ENCODE results near the gene EGR2.
"Not testable (repeated sequence)": the region's sequence is repeated elsewhere in the genome, so short reads cannot be mapped to it uniquely, and the experiment has no call there.

Gene EGR2

DNA sequence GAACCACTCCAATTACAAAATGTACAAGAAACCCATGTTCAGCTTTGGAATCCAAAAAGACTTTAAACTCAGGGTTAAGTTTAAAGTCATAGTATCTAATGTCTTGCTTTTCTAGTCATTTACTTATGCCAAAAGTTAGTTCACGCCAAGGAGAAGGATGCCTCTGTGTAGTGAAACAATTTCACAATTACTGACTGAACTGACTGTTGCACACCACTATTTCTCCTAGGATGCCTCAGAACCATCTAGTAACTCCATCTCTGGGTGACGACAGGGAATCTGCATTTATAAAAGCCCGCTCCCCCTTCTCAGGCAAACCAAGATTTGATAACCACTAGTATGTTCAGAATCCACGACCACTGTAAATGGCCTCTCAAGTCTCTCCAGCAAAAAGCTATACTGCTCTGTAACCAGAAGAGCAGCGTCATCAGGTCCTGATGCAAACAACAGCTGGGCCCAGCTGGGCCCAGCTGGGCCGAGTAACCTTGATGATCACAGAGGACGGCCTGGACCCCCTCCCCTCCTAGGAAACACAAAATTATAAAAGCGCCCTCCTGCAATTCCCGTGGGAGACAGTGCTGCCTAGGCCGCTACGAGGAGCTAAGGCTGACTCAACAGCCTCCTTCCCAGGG, 12.3 kb downstream of the EGR2 start:
- no peak for DNase-seq (ENCODE audit: low read depth in 1 of 2, low spot score in 1 of 2)
- in situ Hi-C loops (cut with HindIII; ENCODE audit: low pct_unique_long_range_greater_than_20kb, low sequenced_read_pairs): no loop called here

DNA sequence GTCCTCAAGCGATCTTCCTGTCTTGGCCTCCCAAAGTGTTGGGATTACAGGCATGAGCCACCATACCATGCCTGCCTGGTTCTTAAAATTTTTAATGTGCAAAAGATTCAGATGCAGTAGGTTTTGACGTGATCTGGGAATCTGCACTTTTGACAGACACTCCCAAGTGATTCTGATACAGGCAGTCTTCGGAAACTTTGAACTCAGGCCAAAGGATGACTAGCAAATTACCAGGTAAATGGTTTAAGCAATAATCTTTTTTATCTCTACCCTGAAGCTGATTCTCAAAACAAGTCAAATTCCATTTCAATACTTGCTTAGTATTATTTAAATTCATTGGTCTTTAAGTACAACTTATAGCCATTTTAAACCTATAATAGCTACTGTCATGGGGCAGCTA, 14.3 kb downstream of the EGR2 start:
- no peak for TF ChIP-seq JUND (IDR thresholded peaks at IDR 0.05; ENCODE audit: low read depth)
- no peak for DNase-seq (ENCODE audit: low read depth in 1 of 2, low spot score in 1 of 2)
- in situ Hi-C loops (cut with HindIII; ENCODE audit: low pct_unique_long_range_greater_than_20kb, low sequenced_read_pairs): no loop called here

More for the DNA sequence above, 12.3 kb downstream of the EGR2 start:
- TF ChIP-seq JUND (IDR thresholded peaks at IDR 0.05; ENCODE audit: low read depth): no peak

DNA sequence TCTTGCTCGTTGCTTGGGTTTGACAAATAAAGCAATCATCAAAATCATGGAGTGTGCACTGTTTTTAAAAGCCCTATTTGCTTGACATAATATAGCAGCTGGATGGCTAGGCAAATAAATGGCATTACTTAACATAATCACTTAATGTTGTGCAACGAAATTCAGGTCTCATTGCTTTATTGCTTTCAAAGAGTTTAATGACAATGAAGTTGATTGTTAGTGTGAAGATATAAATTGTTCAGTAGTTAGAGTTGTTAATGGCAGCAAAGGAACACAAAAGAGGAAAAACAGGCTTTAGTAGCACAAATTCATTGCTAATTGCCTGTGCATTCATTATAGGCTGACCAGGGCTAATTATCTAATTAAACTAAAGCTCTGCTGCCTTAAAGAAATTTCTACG, 19.3 kb downstream of the EGR2 start:
- in situ Hi-C loops (cut with HindIII; ENCODE audit: low pct_unique_long_range_greater_than_20kb, low sequenced_read_pairs): no loop called here
- DNase-seq (ENCODE audit: low read depth in 1 of 2, low spot score in 1 of 2): no peak

GRCh38 chr10:62795762-62796161, 20.4 kb downstream of the EGR2 start:
- TF ChIP-seq JUND (IDR thresholded peaks at IDR 0.05; ENCODE audit: low read depth): no peak
- DNase-seq (ENCODE audit: low read depth in 1 of 2, low spot score in 1 of 2): no peak
- in situ Hi-C loops (cut with HindIII; ENCODE audit: low pct_unique_long_range_greater_than_20kb, low sequenced_read_pairs): no loop called here

More for the DNA sequence above, 19.3 kb downstream of the EGR2 start:
- no peak for TF ChIP-seq JUND (IDR thresholded peaks at IDR 0.05; ENCODE audit: low read depth)

GRCh38 chr10:62795100-62795499, 21.1 kb downstream of the EGR2 start:
- in situ Hi-C loops (cut with HindIII; ENCODE audit: low pct_unique_long_range_greater_than_20kb, low sequenced_read_pairs): no loop called here
- TF ChIP-seq JUND (IDR thresholded peaks at IDR 0.05; ENCODE audit: low read depth): no peak
- DNase-seq (ENCODE audit: low read depth in 1 of 2, low spot score in 1 of 2): no peak

DNA sequence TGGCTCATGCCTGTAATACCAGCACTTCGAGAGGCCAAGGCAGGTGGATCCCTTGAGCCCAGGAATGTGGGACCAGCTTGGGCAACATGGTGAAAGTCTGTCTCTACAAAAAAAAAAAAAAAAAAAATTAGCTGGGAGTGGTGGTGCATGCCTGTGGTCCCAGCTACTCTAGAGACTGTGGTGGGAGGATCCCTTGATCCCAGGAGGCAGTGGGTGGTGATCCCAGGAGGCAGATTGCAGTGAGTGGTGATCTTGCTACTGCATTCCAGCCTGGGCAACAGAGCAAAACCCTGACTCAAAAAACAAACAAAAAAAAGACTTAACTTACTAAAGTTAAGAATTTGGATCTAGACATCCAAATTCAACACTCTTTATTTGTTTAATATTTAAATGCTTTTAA, 21.9 kb downstream of the EGR2 start:
- DNase-seq (ENCODE audit: low read depth in 1 of 2, low spot score in 1 of 2): no peak
- TF ChIP-seq JUND (IDR thresholded peaks at IDR 0.05; ENCODE audit: low read depth): no peak
- in situ Hi-C loops (cut with HindIII; ENCODE audit: low pct_unique_long_range_greater_than_20kb, low sequenced_read_pairs): no loop called here

DNA sequence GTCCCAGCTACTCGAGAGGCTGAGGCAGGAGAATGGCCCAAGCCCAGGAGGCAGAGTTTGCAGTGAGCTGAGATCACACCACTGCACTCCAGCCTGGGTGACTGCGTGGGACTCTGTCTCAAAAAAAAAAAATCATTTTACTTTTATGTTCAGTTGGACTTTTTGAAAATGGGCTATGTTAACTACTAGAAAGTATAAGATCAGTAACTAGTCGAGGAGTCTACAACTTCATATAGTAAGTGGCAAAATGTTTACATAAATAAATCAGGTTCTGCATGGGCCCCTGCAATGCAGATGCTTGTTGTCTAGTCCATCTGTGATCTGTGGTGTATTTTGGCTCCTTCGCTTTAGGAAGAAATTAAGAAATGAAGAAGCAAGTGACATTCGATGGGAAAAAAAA, 23.9 kb downstream of the EGR2 start:
- in situ Hi-C loops (cut with HindIII; ENCODE audit: low pct_unique_long_range_greater_than_20kb, low sequenced_read_pairs): no loop called here
- DNase-seq (ENCODE audit: low read depth in 1 of 2, low spot score in 1 of 2): no peak
- TF ChIP-seq JUND (IDR thresholded peaks at IDR 0.05; ENCODE audit: low read depth): no peak

DNA sequence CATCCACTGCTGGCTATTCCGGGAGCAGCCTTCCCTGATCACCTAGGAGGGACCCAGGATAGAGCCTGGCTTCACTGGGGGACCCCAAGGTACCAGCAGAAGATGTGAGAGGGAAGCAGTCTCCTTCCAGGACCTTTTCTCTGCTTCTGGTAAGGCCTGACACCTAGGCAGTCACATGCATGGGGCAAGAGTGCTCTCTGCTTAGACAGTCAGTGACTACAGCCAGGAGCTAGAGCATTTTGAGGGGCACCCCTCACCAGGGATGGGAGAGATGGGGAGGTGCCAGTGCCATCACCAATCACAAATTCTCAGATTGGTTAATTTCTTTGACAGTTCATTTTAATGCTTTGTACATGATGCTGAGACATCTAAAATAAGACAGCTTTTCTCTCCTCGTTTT, 25.6 kb downstream of the EGR2 start:
- TF ChIP-seq JUND (IDR thresholded peaks at IDR 0.05; ENCODE audit: low read depth): no peak
- in situ Hi-C loops (cut with HindIII; ENCODE audit: low pct_unique_long_range_greater_than_20kb, low sequenced_read_pairs): no loop called here
- DNase-seq (ENCODE audit: low read depth in 1 of 2, low spot score in 1 of 2): no peak

DNA sequence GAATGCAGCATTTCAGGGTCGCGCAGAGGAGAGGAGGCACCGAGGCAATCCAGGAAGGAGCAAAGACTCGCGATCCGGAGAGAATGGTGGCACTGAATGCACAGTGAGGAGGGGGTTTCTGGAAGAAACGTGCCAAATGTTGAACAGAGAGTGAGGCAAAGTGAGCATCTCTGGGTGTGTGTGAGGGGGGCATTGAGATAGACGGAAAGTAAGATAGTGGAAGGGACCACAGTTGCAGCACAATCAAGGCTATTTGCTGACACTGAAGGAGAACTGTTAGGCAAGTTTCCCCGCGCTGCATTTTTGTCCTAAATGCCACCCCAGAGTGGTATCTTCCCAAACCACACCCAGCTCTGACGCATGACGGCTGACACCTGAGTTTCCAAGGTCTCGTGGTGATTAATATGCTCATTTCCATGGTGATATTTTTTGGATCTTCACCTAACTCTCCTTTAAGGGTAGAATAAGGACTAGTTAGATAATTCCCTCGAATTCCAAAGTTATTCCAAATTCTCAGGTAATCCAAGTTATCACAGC, 26.1 kb downstream of the EGR2 start:
- TF ChIP-seq JUND (IDR thresholded peaks at IDR 0.05; ENCODE audit: low read depth): no peak
- no peak for DNase-seq (ENCODE audit: low read depth in 1 of 2, low spot score in 1 of 2)
- in situ Hi-C loops (cut with HindIII; ENCODE audit: low pct_unique_long_range_greater_than_20kb, low sequenced_read_pairs): no loop called here

DNA sequence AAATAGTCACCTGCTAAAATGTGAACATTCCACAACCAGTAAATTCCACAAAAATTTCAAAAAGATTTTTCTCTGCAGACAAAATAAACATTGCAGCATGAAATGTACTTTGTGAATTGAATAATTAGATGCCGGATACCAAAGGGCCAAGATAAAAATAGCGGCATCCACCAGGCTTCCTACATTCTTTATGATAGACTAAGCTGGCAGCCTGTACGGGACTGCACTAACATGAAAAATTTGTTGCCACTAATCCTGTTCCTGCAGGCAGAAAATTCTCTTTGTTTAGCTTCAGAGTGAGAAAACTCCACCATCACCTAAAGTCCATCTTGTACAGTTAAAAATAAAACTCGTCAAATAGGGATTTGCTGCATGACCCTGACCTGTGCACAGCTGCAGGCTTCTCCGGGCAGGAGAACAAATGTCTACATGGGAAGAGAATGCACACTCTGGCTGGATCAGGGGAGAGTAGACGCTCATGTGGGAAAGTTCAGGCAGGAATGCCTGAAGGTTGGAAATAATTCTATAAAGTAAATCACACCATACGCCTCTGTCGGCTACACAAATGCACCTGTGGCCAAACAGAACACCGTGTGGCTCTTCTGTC, 27.2 kb downstream of the EGR2 start:
- in situ Hi-C loops (cut with HindIII; ENCODE audit: low pct_unique_long_range_greater_than_20kb, low sequenced_read_pairs): no loop called here
- DNase-seq (ENCODE audit: low read depth in 1 of 2, low spot score in 1 of 2): no peak
- no peak for TF ChIP-seq JUND (IDR thresholded peaks at IDR 0.05; ENCODE audit: low read depth)

DNA sequence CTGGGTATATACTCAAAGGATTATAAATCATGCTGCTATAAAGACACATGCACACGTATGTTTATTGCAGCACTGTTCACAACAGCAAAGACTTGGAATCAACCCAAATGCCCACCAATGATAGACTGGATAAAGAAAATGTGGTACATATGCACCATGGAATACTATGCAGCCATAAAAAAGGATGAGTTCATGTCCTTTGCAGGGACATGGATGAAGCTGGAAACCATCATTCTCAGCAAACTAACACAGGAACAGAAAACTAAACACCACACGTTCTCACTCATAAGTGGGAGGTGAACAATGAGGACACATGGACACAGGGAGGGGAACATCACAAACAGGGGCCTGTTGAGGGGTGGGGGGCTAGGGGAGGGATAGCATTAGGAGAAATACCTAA, 27.9 kb downstream of the EGR2 start:
- in situ Hi-C loops (cut with HindIII; ENCODE audit: low pct_unique_long_range_greater_than_20kb, low sequenced_read_pairs); DNase-seq (ENCODE audit: low read depth in 1 of 2, low spot score in 1 of 2): not testable (repeated sequence)

GRCh38 chr10:62784537-62784936, 31.6 kb downstream of the EGR2 start:
- in situ Hi-C loops (cut with HindIII; ENCODE audit: low pct_unique_long_range_greater_than_20kb, low sequenced_read_pairs): not testable (repeated sequence)

DNA sequence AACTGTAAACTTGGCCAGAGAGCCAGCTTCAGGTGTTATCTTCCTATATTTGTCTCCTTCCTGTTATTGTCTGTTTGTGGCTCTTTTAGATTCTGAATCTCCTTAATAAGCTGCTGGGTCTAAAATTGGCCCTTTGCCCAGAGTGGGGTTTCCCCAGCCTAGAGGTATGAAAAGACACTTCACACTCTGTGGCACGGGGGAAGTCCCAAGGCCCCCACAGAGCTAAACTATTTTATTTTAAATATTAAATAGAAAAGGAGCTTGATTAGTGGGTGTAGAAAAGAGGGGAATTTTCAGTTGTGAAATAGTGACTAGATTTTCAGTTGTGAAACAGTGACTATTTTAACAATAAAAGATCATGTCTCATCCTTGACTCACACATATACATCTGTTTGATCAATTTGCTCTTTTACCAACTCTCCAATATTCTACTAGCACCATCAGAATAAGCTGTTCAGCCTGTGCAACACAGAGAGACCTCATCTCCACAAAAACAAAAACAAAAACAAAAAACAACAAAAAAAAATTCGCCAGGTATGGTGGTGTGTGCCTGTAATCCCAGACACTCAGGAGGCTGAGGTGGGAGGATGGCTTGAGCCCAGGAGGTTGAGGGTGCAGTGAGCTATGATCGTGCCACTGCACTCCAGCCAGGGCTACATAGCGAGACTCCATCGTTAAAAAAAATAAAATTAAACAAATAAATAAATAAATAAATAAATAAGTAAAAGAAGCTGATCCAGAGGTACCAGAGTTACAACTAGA, 36.5 kb downstream of the EGR2 start:
- TF ChIP-seq JUND (IDR thresholded peaks at IDR 0.05; ENCODE audit: low read depth): no peak
- DNase-seq (ENCODE audit: low read depth in 1 of 2, low spot score in 1 of 2): no peak
- in situ Hi-C loops (cut with HindIII; ENCODE audit: low pct_unique_long_range_greater_than_20kb, low sequenced_read_pairs): no loop called here

More at GRCh38 chr10:62784537-62784936, 31.6 kb downstream of the EGR2 start:
- DNase-seq (ENCODE audit: low read depth in 1 of 2, low spot score in 1 of 2): not testable (repeated sequence)

All from T47D (cell line).